HEK293 (cell line): ENCODE measurements around the gene ANKRD63.

Experiments used
- CTCF ChIP-seq: fragments of 450-650 bp; formaldehyde crosslinking; IDR thresholded peaks from 2 replicates; pipeline ENCODE4 v1.5.1; 2016; ENCODE audit warnings: missing biosample characterization, missing genetic modification characterization
- REPIN1 ChIP-seq: fragments of 450-650 bp; formaldehyde crosslinking; IDR thresholded peaks from 2 replicates; pipeline ENCODE4 v1.5.1; 2017; ENCODE audit warnings: missing biosample characterization, missing genetic modification characterization, low read depth
- ZNF10 ChIP-seq: fragments of 450-650 bp; formaldehyde crosslinking; IDR thresholded peaks from 2 replicates; pipeline ENCODE4 v1.5.1; 2017; ENCODE audit warnings: missing biosample characterization, missing genetic modification characterization
- ZNF121 ChIP-seq: fragments of 450-650 bp; formaldehyde crosslinking; IDR thresholded peaks from 2 replicates; pipeline ENCODE4 v1.5.1; 2016; ENCODE audit warnings: missing biosample characterization, missing genetic modification characterization
- ZNF175 ChIP-seq: fragments of 450-650 bp; formaldehyde crosslinking; IDR thresholded peaks from 2 replicates; pipeline ENCODE4 v1.5.1; 2016; ENCODE audit warnings: missing biosample characterization, missing genetic modification characterization
- ZNF211 ChIP-seq: fragments of 450-650 bp; formaldehyde crosslinking; IDR thresholded peaks from 2 replicates; pipeline ENCODE4 v1.5.1; 2016; ENCODE audit warnings: low read depth, missing biosample characterization, missing genetic modification characterization
- ZNF274 ChIP-seq, 2 experiments: fragments of 200-500 bp in 1 of 2; fragments of 450-650 bp in 1 of 2; sonication (Bioruptor generic) in 1 of 2; formaldehyde crosslinking in 1 of 2; IDR thresholded peaks; 2 replicates each; pipeline versions ENCODE4 v1.5.1 to v1.6.1; 2014 to 2016; ENCODE audit warnings: borderline replicate concordance in 1 of 2, inconsistent platforms in 1 of 2, low read length in 1 of 2, missing biosample characterization in 1 of 2, missing genetic modification characterization in 1 of 2
- ZNF48 ChIP-seq: fragments of 450-650 bp; formaldehyde crosslinking; IDR thresholded peaks from 2 replicates; pipeline ENCODE4 v1.5.1; 2016; ENCODE audit warnings: missing biosample characterization, missing genetic modification characterization
- ZNF544 ChIP-seq: fragments of 450-650 bp; formaldehyde crosslinking; IDR thresholded peaks from 2 replicates; pipeline ENCODE4 v1.5.0; 2017; ENCODE audit warnings: missing biosample characterization, missing genetic modification characterization
- ZNF707 ChIP-seq: fragments of 450-650 bp; formaldehyde crosslinking; IDR thresholded peaks from 2 replicates; pipeline ENCODE4 v1.5.1; 2016; ENCODE audit warnings: missing biosample characterization, missing genetic modification characterization
- TF ChIP-seq, protein P1 (sequence below): fragments of 450-650 bp; formaldehyde crosslinking; IDR thresholded peaks from 2 replicates; pipeline ENCODE4 v1.5.1; 2017; ENCODE audit warnings: missing biosample characterization, mild to moderate bottlenecking, missing genetic modification characterization, moderate library complexity
- TF ChIP-seq, protein P2 (sequence below): fragments of 450-650 bp; formaldehyde crosslinking; IDR thresholded peaks from 2 replicates; pipeline ENCODE4 v1.5.1; 2016; ENCODE audit warnings: missing biosample characterization, missing genetic modification characterization

- no peak for TF ChIP-seq ZNF10 (tag by site-specific recombination)
- no peak for TF ChIP-seq ZNF211 (tag by site-specific recombination)
- no peak for TF ChIP-seq ZNF544 (tag by site-specific recombination)
- no peak for TF ChIP-seq CTCF (tag by site-specific recombination)
- TF ChIP-seq ZNF274 (IDR thresholded peaks at IDR 0.05; ENCODE audit: low read length), result no peak
- TF ChIP-seq ZNF274 (tag by site-specific recombination; IDR thresholded peaks at IDR 0.05; ENCODE audit: borderline replicate concordance), result no peak
- no peak for TF ChIP-seq ZNF707 (tag by site-specific recombination)
- no peak for TF ChIP-seq ZNF175 (tag by site-specific recombination)
- TF ChIP-seq, protein P1, sequence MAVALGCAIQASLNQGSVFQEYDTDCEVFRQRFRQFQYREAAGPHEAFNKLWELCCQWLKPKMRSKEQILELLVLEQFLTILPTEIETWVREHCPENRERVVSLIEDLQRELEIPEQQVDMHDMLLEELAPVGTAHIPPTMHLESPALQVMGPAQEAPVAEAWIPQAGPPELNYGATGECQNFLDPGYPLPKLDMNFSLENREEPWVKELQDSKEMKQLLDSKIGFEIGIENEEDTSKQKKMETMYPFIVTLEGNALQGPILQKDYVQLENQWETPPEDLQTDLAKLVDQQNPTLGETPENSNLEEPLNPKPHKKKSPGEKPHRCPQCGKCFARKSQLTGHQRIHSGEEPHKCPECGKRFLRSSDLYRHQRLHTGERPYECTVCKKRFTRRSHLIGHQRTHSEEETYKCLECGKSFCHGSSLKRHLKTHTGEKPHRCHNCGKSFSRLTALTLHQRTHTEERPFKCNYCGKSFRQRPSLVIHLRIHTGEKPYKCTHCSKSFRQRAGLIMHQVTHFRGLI (tag by site-specific recombination), result no peak
- TF ChIP-seq, protein P2, sequence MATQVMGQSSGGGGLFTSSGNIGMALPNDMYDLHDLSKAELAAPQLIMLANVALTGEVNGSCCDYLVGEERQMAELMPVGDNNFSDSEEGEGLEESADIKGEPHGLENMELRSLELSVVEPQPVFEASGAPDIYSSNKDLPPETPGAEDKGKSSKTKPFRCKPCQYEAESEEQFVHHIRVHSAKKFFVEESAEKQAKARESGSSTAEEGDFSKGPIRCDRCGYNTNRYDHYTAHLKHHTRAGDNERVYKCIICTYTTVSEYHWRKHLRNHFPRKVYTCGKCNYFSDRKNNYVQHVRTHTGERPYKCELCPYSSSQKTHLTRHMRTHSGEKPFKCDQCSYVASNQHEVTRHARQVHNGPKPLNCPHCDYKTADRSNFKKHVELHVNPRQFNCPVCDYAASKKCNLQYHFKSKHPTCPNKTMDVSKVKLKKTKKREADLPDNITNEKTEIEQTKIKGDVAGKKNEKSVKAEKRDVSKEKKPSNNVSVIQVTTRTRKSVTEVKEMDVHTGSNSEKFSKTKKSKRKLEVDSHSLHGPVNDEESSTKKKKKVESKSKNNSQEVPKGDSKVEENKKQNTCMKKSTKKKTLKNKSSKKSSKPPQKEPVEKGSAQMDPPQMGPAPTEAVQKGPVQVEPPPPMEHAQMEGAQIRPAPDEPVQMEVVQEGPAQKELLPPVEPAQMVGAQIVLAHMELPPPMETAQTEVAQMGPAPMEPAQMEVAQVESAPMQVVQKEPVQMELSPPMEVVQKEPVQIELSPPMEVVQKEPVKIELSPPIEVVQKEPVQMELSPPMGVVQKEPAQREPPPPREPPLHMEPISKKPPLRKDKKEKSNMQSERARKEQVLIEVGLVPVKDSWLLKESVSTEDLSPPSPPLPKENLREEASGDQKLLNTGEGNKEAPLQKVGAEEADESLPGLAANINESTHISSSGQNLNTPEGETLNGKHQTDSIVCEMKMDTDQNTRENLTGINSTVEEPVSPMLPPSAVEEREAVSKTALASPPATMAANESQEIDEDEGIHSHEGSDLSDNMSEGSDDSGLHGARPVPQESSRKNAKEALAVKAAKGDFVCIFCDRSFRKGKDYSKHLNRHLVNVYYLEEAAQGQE (tag by site-specific recombination), result no peak
- TF ChIP-seq ZNF48 (tag by site-specific recombination), result no peak
- TF ChIP-seq ZNF121 (tag by site-specific recombination), result no peak
- no peak for TF ChIP-seq REPIN1 (tag by site-specific recombination)
These were observed 26.1 kb downstream of the ANKRD63 start for GRCh38 chr15:40256638-40257235.
